HUDEP-2 (cell line): ENCODE measurements around the gene KRTAP1-1.
"Not testable (repeated sequence)": the region's sequence is repeated elsewhere in the genome, so short reads cannot be mapped to it uniquely, and the experiment has no call there.

Experiments used
- DNase-seq, 76 experiments: peaks; one replicate each; lab custom pipeline; 2025; ENCODE audit not compliant: unreplicated experiment in 76 of 76; lab: John Stamatoyannopoulos, UW

The KRTAP1-1 gene

GRCh38 chr17:41013606-41014005, 27.6 kb downstream of the KRTAP1-1 start:
- no peak for DNase-seq

GRCh38 chr17:41013181-41013580, 28.1 kb downstream of the KRTAP1-1 start:
- DNase-seq, result no peak

DNA sequence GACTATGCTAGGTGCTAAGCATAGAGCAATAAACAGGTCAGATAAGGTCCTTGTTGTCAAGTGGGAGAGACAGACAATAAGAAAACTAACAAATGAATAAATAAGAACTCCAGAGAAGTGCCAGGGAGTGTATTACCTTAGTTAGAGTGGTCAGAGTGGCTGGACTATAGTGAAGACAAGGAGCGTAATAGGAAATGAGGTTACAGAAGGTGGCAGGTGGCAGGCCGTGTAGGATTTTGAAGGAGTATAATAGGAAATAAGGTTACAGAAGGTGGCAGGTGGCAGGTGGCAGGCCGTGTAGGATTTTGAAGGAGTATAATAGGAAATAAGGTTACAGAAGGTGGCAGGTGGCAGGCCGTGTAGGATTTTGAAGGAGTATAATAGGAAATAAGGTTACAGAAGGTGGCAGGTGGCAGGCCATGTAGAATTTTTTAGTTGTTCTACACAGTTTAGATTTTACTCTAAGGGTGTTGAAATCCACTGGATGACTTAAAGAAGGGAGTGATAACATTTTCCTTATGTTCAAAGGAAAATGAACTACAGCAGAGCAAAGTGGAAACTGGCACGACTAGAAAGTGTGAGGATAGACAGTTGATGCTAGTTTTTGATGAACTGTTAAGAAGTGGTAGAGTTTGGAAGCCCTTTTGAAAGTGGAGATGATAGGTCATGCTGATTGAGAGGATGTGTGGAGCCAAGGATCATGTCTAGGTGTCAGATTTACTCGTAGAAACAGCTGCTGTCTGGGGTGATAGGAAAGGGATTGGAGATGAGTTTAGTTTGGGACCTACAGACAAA, 28.7 kb downstream of the KRTAP1-1 start:
- DNase-seq, result no peak

DNA sequence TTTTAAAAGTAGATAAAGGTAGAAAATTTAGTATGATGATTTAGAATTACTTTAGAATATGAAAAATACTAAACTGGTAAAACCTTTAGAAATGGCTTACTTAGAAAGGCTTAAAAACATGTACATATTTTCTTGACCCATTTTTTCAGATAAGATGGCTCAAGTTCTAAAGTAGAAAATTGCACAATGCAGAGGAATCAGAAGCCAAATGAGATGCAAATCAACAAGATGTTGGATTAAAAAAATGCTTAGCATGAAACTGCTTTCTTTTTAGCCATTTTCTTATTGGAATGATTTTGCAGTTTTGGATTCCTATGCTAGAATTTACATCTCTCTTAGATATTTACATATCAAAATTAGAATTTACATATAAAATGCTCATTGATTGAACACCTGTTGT, 30.8 kb downstream of the KRTAP1-1 start:
- no peak for DNase-seq

- no peak for DNase-seq
Measured at GRCh38 chr17:41009936-41010335, 31.3 kb downstream of the KRTAP1-1 start.

GRCh38 chr17:41009301-41009760, 31.9 kb downstream of the KRTAP1-1 start:
- DNase-seq, result no peak

DNA sequence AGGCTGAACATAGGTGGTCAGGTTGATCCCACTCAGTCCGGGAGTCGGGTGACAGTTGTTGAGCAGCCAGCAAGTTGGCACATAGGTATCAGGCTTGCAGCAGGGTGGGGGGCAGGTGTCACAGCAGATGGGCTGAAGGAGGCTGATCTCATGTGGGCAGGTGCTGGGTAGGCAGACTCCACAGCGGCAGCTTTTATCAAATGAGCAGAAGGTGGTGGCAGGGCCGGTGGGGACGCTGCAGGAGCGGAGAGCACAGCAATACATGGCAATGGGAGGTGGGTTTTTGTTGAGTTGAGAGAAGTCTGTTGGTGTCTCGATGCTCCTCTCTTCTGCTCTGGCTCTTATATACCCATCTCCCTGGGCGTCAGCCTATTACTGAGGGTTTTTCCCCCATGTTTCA, 32.4 kb downstream of the KRTAP1-1 start, which contains the start of gene KRTAP3-1:
Gene KRTAP3-1, minus strand, starts transcription at position 318 of the 400 bp plus-strand sequence. Its CDS starts 54 bp downstream, at position 264.
- no peak for DNase-seq

GRCh38 chr17:41004397-41004796, 36.9 kb downstream of the KRTAP1-1 start:
- DNase-seq, result no peak

- DNase-seq, result no peak
Measured at GRCh38 chr17:41003926-41004325, 37.3 kb downstream of the KRTAP1-1 start.

- DNase-seq, result no peak
Measured at GRCh38 chr17:41002814-41003213, 38.4 kb downstream of the KRTAP1-1 start.

DNA sequence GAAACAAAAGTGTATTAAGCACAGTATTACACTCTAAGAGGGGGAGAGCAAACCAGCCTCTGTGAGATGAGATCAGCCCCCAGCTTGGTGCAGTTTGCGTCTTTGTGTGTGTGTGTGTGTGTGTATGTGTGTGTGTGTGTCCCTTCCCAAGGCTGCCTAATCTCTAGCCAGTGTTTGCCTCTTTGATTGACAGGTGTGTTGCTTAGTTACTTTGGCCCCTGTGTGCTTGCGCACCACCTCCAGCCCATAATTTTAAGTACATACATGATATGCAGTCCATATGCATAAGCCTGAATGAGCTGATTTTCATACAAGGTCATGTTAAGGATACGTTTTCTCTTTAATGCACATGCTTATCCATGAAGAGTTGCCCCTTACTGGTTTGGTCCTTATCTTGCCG, 39.5 kb downstream of the KRTAP1-1 start:
- no peak for DNase-seq

- not testable (repeated sequence) for DNase-seq
Measured at GRCh38 chr17:40999563-40999962, 41.7 kb downstream of the KRTAP1-1 start, which contains the start of gene KRTAP3-2. Gene KRTAP3-2 (minus strand): TSS chr17:40999906. CDS start chr17:40999853, 53 bp downstream.

- DNase-seq, result no peak
Measured at GRCh38 chr17:40997361-40997760, 43.9 kb downstream of the KRTAP1-1 start.

DNA sequence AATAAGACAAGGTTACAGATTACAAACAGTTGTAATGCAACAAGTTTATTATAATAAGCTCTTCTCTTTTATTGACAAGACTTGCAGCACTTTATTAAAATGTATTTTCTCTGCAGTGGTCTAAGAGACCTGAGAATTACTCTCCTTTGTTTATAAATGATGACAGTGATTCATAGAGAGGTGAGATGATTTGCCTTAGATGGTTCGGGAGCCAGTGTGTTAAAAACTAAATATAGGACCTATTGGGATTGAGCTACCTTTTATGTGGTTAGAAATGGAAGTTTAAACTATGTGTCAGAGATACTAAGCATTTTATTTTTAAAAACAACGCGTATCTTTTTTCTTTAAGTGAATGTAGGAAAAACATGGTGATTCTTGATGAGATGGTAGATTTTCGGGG, 44.4 kb downstream of the KRTAP1-1 start:
- DNase-seq, result no peak

DNA sequence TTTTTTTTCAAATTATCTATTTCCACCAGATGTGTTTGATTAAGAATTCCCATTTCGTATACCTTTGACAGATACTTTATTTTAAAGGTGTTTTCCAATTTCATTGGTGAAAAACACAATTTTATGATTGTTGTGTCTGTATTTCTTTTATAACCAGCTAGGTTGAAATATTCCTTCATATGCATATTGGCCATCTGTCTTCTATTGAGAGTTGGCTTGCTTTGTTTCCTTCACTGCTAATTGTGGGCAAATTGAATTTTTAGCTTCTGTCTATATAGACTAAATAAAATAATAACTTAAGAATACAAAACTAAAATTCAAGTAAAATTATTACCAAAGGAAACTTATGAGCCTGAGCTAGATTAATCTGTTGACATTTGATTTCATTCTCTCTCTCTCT, 46.1 kb downstream of the KRTAP1-1 start:
- DNase-seq, result no peak

- no peak for DNase-seq
Measured at GRCh38 chr17:40993839-40994238, 47.4 kb downstream of the KRTAP1-1 start, which contains the start of gene KRTAP3-3. Gene KRTAP3-3 (minus strand): TSS chr17:40994164. CDS start chr17:40994097, 67 bp downstream.

DNA sequence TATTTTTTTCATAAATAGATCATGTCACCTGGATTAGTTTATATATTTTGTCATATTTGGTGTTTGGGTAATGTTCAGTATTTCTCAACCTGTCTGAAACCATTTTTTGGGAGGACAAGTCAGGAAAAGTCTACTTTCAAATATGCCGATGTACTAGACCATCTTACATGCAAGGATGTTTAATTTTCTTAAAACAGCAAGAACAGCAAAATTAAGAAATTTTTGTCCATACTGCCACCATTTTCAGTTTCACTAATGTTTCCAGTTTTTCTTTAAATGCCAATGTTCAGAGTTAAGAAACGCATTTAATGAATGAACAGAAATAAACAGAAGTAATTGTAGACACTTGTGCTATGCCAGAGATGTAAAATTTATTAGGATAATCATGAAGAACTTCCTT, 48.2 kb downstream of the KRTAP1-1 start:
- no peak for DNase-seq

- DNase-seq, result no peak
Measured at GRCh38 chr17:40992666-40993065, 48.6 kb downstream of the KRTAP1-1 start.
